GM12878 (cell line): Measurements from ENCODE around the gene SLC22A23. TPM values are rescaled to one million over a fixed set of nuclear protein-coding genes. Genes with fewer than 3 reads are reported as not detected.

Source experiments
- ATAC-seq: fragments of 200-7000 bp; cut with Tn5 transposase; 3 replicates; pipeline ENCODE4 v1.9.1; 2020; ENCODE audit warnings: mild to moderate bottlenecking, moderate library complexity
- BruUV-seq: library from RNA; stranded (reverse); fragments of 400-500 nt; replicated peaks from 2 replicates; lab custom pipeline; 2021; lab: Mats Ljungman, UMichigan
- CTCF ChIA-PET: fragments of 300-600 bp; sonication (Branson Sonifier 250); formaldehyde crosslinking; extraction: SDS; loops from one replicate; lab custom pipeline; 2021; ENCODE audit warnings: inconsistent platforms; lab: Yijun Ruan, JAX
- POLR2A ChIA-PET: fragments of 350-600 bp; formaldehyde crosslinking; extraction: SDS; loops from one replicate; lab custom pipeline; 2021; ENCODE audit warnings: inconsistent platforms; lab: Charles Lee
- RAD21 ChIA-PET: fragments of 300-600 bp; sonication (Branson Sonifier 250); formaldehyde crosslinking; loops from one replicate; lab custom pipeline; 2023; ENCODE audit warnings: antibody characterized with exemption; ENCODE audit not compliant: unreplicated experiment; lab: Charles Lee
- SMC1A ChIA-PET: fragments of 300-600 bp; sonication (Branson Sonifier 250); formaldehyde crosslinking; loops from one replicate; lab custom pipeline; 2023; ENCODE audit not compliant: unreplicated experiment, uncharacterized antibody; lab: Charles Lee
- DNase-seq: peaks from one replicate; pipeline ENCODE4 v3.0.0-alpha.2; 2011; ENCODE audit warnings: low read depth, low spot score
- FAIRE-seq: peaks from 3 replicates; lab custom pipeline; 2011; peaks lifted over from hg19 to GRCh38; lab: Jason Lieb, UNC
- H2AFZ ChIP-seq: 2 replicates; pipeline ENCODE4 v1.6.0; 2011; ENCODE audit warnings: low read depth, low read length, control low read depth; ENCODE audit not compliant: control insufficient read depth
- H3K27ac ChIP-seq: 2 replicates; pipeline ENCODE4 v1.5.1; 2011; ENCODE audit warnings: control low read depth; ENCODE audit not compliant: control insufficient read depth, insufficient read depth
- H3K27me3 ChIP-seq, 2 experiments: replicated peaks in 1 of 2; 2 replicates each; pipeline versions ENCODE4 v1.6.0 to v1.6.1; 2011; ENCODE audit warnings: low read length in 1 of 2; ENCODE audit not compliant: control insufficient read depth in 2 of 2, insufficient read depth in 2 of 2
- H3K36me3 ChIP-seq, 2 experiments: 2 replicates each; pipeline ENCODE4 v1.5.1; 2011; ENCODE audit warnings: low read length in 1 of 2; ENCODE audit not compliant: control insufficient read depth in 2 of 2, insufficient read depth in 2 of 2
- H3K4me1 ChIP-seq: 2 replicates; pipeline ENCODE4 v1.6.1; 2011; ENCODE audit warnings: mild to moderate bottlenecking, low read length, moderate library complexity, mixed read lengths; ENCODE audit not compliant: control insufficient read depth, insufficient read depth
- H3K4me2 ChIP-seq: 2 replicates; pipeline ENCODE4 v1.6.0; 2011; ENCODE audit warnings: control low read depth; ENCODE audit not compliant: control insufficient read depth, insufficient read depth
- H3K4me3 ChIP-seq: fragments of 200-600 bp; sonication (generic); 2 replicates; pipeline ENCODE4 v1.5.1; 2016
- H3K79me2 ChIP-seq: 2 replicates; pipeline ENCODE4 v1.6.0; 2011; ENCODE audit warnings: low read length; ENCODE audit not compliant: control insufficient read depth, insufficient read depth
- H3K9ac ChIP-seq: 2 replicates; pipeline ENCODE4 v1.8.0; 2011; ENCODE audit warnings: low read length, control low read depth, mixed read lengths; ENCODE audit not compliant: control insufficient read depth, insufficient read depth
- H3K9me3 ChIP-seq: replicated peaks from 3 replicates; pipeline ENCODE4 v1.5.1; 2011; ENCODE audit warnings: mild to moderate bottlenecking, low read length; ENCODE audit not compliant: control insufficient read depth, insufficient read depth
- H4K20me1 ChIP-seq: 2 replicates; pipeline ENCODE4 v1.6.0; 2011; ENCODE audit not compliant: control insufficient read depth, insufficient read depth
- BHLHE40 ChIP-seq, 2 experiments: fragments of 450-650 bp in 1 of 2; IDR thresholded peaks; 2 replicates each; pipeline ENCODE4 v1.6.1; 2011 to 2017; ENCODE audit warnings: low read depth in 2 of 2, borderline replicate concordance in 1 of 2, improper control_type of control experiment in 1 of 2, low read length in 1 of 2, mild to moderate bottlenecking in 1 of 2
- BMI1 ChIP-seq: fragments of 450-650 bp; IDR thresholded peaks from 2 replicates; pipeline ENCODE4 v1.6.1; 2016; ENCODE audit warnings: mild to moderate bottlenecking, moderate library complexity, borderline replicate concordance
- CBX5 ChIP-seq: sonication (generic); IDR thresholded peaks from 2 replicates; pipeline ENCODE4 v1.6.1; 2016; ENCODE audit warnings: low read depth, moderate library complexity, mild to moderate bottlenecking, inconsistent platforms
- CEBPB ChIP-seq, 2 experiments: fragments of 150-350 bp in 1 of 2; IDR thresholded peaks; 2 replicates each; pipeline ENCODE4 v1.6.1; 2012 to 2014; ENCODE audit warnings: low read depth in 2 of 2, low read length in 2 of 2, borderline replicate concordance in 1 of 2, inconsistent platforms in 1 of 2
- CREB1 ChIP-seq: IDR thresholded peaks from 2 replicates; pipeline ENCODE4 v1.6.1; 2012; ENCODE audit warnings: low read depth, mild to moderate bottlenecking, inconsistent platforms
- MTA3 ChIP-seq: IDR thresholded peaks from 2 replicates; pipeline ENCODE4 v1.6.1; 2012; ENCODE audit warnings: low read length, inconsistent platforms, borderline replicate concordance
- MYB ChIP-seq: fragments of 150-350 bp; IDR thresholded peaks from 2 replicates; pipeline ENCODE4 v1.6.1; 2014; ENCODE audit warnings: mild to moderate bottlenecking, low read depth, low read length, borderline replicate concordance
- NFYA ChIP-seq: IDR thresholded peaks from 2 replicates; pipeline ENCODE4 v1.6.1; 2011; ENCODE audit warnings: low read depth, mild to moderate bottlenecking, low read length, improper control_type of control experiment, borderline replicate concordance
- PRDM15 ChIP-seq: fragments of 450-650 bp; formaldehyde crosslinking; IDR thresholded peaks from 2 replicates; pipeline ENCODE4 v1.4.0; 2020; ENCODE audit warnings: mild to moderate bottlenecking, moderate library complexity
- RAD51 ChIP-seq: fragments of 450-650 bp; IDR thresholded peaks from 2 replicates; pipeline ENCODE4 v1.6.1; 2016; ENCODE audit warnings: moderate library complexity, mild to moderate bottlenecking, inconsistent platforms
- RCOR1 ChIP-seq: conservative IDR thresholded peaks from 2 replicates; pipeline ENCODE4 v1.6.1; 2012; ENCODE audit warnings: low read depth, low read length, improper control_type of control experiment
- SMC3 ChIP-seq: IDR thresholded peaks from 2 replicates; pipeline ENCODE4 v1.6.1; 2011; ENCODE audit warnings: low read length, improper control_type of control experiment, borderline replicate concordance
- ZNF622 ChIP-seq: fragments of 450-650 bp; IDR thresholded peaks from 2 replicates; pipeline ENCODE4 v1.6.1; 2017; ENCODE audit warnings: mild to moderate bottlenecking, inconsistent platforms
- WGBS: methylation state at CpG from one replicate; pipeline ENCODE4 v1.1.6; 2016; ENCODE audit warnings: low lambda C conversion rate; ENCODE audit not compliant: insufficient replicate concordance, insufficient coverage; ENCODE audit errors: missing lambda C conversion rate; 5-methylcytosine and 5-hydroxymethylcytosine counted together
- in situ Hi-C: fragments of 300-500 bp; cut with MboI; formaldehyde crosslinking; loops from 9 replicates; pipeline ENCODE4 v1.14.3; 2018; ENCODE audit warnings: mixed read lengths
- intact Hi-C: fragments of 100-400 bp; cut with micrococcal nuclease; formaldehyde crosslinking; loops from one replicate; pipeline ENCODE4 v1.14.2; 2022; ENCODE audit not compliant: unreplicated experiment
- polyA plus RNA-seq, 11 experiments: library from polyadenylated mRNA; depleted of rRNA in 4 of 11; unstranded in 6 of 11; stranded (reverse) in 5 of 11; fragments of >200 nt; fragmentation: Nextera tagmentation in 4 of 11; fragmentation: Illumina TruSeq in 1 of 11; extraction: Ambion mirVana in 4 of 11; extraction: Trizol in 1 of 11; gene quantifications; 1 replicate in 1 of 11; 2 replicates in 10 of 11; pipeline versions ENCODE4 v1.2.1 to v1.2.3, GENCODE V29; 2011 to 2016; ENCODE audit warnings: inconsistent platforms in 2 of 11, missing spikeins in 2 of 11, low read depth in 1 of 11
- total RNA-seq, 4 experiments: library from RNA; depleted of rRNA in 3 of 4; stranded (reverse); fragments of >200 nt in 3 of 4; fragmentation: Illumina TruSeq in 1 of 4; extraction: Trizol in 1 of 4; gene quantifications; 2 replicates each; pipeline versions ENCODE4 v1.2.1 to v1.2.3, GENCODE V29; 2013 to 2021
- TF ChIP-seq, protein P1 (sequence below): fragments of 450-650 bp; IDR thresholded peaks from 2 replicates; pipeline ENCODE4 v1.6.1; 2017; ENCODE audit warnings: mild to moderate bottlenecking, moderate library complexity

Gene SLC22A23
- total and polyA plus RNA-seq, 10 of the 15 experiments (the other 5 are each of a cell fraction or from before 2014, with no cell fraction given), result 0.20 to 2.4 (median 0.74) TPM

- no peaks in the 10 kb centered on the region for H3K9me3 ChIP-seq
- H3K4me1 ChIP-seq, result no peaks in the 10 kb centered on the region
- intact Hi-C loops, result no loop called here
- in situ Hi-C loops, result no loop called here
- 71% methylated on average over 3 of the region's 3 CpGs for WGBS
- H3K4me2 ChIP-seq, result no peak overlapping the region
- no peak overlapping the region for H3K27ac ChIP-seq
- CTCF ChIA-PET, result interaction anchor here (1.3 to 1.4 kb wide), 2 partner anchors 23 to 32 kb away, joined by 3 to 4 read pairs; no protein-coding TSS in a partner anchor
- H3K4me3 ChIP-seq, result no peak overlapping the region
- POLR2A ChIA-PET, result no interaction called here
- H3K36me3 ChIP-seq, result no peaks in the 10 kb centered on the region
- H3K9ac ChIP-seq, result no peak overlapping the region
- H3K79me2 ChIP-seq, result no peaks in the 10 kb centered on the region
- H3K27me3 ChIP-seq, result no peaks in the 10 kb centered on the region
- FAIRE-seq, result no peak
- no peak for ATAC-seq
- TF ChIP-seq, protein P1, sequence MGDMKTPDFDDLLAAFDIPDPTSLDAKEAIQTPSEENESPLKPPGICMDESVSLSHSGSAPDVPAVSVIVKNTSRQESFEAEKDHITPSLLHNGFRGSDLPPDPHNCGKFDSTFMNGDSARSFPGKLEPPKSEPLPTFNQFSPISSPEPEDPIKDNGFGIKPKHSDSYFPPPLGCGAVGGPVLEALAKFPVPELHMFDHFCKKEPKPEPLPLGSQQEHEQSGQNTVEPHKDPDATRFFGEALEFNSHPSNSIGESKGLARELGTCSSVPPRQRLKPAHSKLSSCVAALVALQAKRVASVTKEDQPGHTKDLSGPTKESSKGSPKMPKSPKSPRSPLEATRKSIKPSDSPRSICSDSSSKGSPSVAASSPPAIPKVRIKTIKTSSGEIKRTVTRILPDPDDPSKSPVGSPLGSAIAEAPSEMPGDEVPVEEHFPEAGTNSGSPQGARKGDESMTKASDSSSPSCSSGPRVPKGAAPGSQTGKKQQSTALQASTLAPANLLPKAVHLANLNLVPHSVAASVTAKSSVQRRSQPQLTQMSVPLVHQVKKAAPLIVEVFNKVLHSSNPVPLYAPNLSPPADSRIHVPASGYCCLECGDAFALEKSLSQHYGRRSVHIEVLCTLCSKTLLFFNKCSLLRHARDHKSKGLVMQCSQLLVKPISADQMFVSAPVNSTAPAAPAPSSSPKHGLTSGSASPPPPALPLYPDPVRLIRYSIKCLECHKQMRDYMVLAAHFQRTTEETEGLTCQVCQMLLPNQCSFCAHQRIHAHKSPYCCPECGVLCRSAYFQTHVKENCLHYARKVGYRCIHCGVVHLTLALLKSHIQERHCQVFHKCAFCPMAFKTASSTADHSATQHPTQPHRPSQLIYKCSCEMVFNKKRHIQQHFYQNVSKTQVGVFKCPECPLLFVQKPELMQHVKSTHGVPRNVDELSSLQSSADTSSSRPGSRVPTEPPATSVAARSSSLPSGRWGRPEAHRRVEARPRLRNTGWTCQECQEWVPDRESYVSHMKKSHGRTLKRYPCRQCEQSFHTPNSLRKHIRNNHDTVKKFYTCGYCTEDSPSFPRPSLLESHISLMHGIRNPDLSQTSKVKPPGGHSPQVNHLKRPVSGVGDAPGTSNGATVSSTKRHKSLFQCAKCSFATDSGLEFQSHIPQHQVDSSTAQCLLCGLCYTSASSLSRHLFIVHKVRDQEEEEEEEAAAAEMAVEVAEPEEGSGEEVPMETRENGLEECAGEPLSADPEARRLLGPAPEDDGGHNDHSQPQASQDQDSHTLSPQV, result no peak
- TF ChIP-seq MTA3 (no peak), BMI1 (no peak), BHLHE40 (IDR thresholded peaks at IDR 0.05; ENCODE audit: borderline replicate concordance in 1 of 2, low read depth in 2 of 2, low read length in 1 of 2) (no peak), CEBPB (IDR thresholded peaks at IDR 0.05; ENCODE audit: borderline replicate concordance in 1 of 2, low read depth in 2 of 2, low read length in 2 of 2) (no peak), RAD51 (no peak), CREB1 (no peak), MYB (no peak), ZNF622 (no peak), PRDM15 (CRISPR knock-in tag) (no peak), SMC3 (no peak), RCOR1 (no peak), NFYA (no peak), CBX5 (no peak)
- RAD21 ChIA-PET, result interaction anchor here (1.0 kb wide), 1 partner anchor 106 kb away, joined by 3 read pairs; no protein-coding TSS in a partner anchor
- DNase-seq, result no peak
- BruUV-seq, result no TSS peak
- SMC1A ChIA-PET, result interaction anchor here (1.2 to 1.6 kb wide), 4 partner anchors 11 to 47 kb away, joined by 3 to 9 read pairs (median 3); no protein-coding TSS in a partner anchor
- no peaks in the 10 kb centered on the region for H4K20me1 ChIP-seq
- H2AFZ ChIP-seq, result no peak overlapping the region
Measured at GRCh38 chr6:3426091-3426926, 30.5 kb downstream of the SLC22A23 start.
